Measurements from ENCODE around the gene CPEB3. TPM values are rescaled to one million over a fixed set of nuclear protein-coding genes. Genes with fewer than 3 reads are reported as not detected.

CPEB3 gene
- total RNA-seq, 1 donor from 2014 or later: 3.0 TPM

DNA sequence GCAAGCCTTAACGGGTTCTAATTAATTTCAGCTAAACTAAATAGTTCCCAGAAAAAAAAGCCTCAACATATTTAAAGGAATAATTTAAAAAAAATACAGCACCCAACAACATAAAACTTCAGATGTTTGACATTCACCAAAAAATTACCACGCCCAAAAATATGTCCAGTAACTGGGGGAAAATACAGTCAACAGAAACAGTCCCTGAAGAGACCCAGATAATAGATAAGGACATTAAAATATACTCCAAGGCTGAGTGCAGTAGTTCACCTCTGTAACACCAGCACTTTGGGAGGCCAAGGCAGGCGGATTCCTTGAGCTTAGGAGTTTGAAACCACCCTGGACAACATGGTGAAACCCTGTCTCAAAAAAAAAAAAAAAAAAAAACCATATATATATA is 289.3 kb downstream of the CPEB3 start:
- TF ChIP-seq, protein P1, sequence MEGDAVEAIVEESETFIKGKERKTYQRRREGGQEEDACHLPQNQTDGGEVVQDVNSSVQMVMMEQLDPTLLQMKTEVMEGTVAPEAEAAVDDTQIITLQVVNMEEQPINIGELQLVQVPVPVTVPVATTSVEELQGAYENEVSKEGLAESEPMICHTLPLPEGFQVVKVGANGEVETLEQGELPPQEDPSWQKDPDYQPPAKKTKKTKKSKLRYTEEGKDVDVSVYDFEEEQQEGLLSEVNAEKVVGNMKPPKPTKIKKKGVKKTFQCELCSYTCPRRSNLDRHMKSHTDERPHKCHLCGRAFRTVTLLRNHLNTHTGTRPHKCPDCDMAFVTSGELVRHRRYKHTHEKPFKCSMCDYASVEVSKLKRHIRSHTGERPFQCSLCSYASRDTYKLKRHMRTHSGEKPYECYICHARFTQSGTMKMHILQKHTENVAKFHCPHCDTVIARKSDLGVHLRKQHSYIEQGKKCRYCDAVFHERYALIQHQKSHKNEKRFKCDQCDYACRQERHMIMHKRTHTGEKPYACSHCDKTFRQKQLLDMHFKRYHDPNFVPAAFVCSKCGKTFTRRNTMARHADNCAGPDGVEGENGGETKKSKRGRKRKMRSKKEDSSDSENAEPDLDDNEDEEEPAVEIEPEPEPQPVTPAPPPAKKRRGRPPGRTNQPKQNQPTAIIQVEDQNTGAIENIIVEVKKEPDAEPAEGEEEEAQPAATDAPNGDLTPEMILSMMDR (IDR thresholded peaks at IDR 0.05; ENCODE audit: unreplicated experiment): no peak
- H3K36me3 Mint-ChIP-seq: peaks cover 78% of the 10 kb centered on the region
- peaks cover 38% of the 10 kb centered on the region for H3K9me3 Mint-ChIP-seq

More for the DNA sequence above, 289.3 kb downstream of the CPEB3 start:
- no peaks in the 10 kb centered on the region for H3K27me3 Mint-ChIP-seq (ENCODE audit: low read depth)
- no peak for DNase-seq (ENCODE audit: low spot score in 2 of 2, unreplicated experiment in 2 of 2)
- H3K27ac Mint-ChIP-seq: no peak overlapping the region
- H3K4me3 Mint-ChIP-seq: no peak overlapping the region
- no peaks in the 10 kb centered on the region for H3K4me1 Mint-ChIP-seq

Other genes with a start within 250 kb of the CPEB3 start
- 63.8 to 66.1 TPM (median 65.9 TPM) in 3 replicates for gene MARCHF5, start 89 bp upstream of the CPEB3 start, total RNA-seq

Data from mesothelial cell of epicardium (in vitro differentiated cells).